K562 (cell line): ENCODE results near the gene CDCA5. TPM values are rescaled to one million over a fixed set of nuclear protein-coding genes. Genes with fewer than 3 reads are reported as not detected.

ENCODE experiments used
- AFF1 ChIP-seq, 2 experiments: fragments of 450-650 bp; IDR thresholded peaks; 2 replicates each; pipeline ENCODE4 v1.6.1; 2018; ENCODE audit warnings: mild to moderate bottlenecking in 2 of 2, low read depth in 1 of 2; ENCODE audit not compliant: partially characterized antibody in 2 of 2
- ARID1B ChIP-seq: fragments of 450-650 bp; IDR thresholded peaks from 2 replicates; pipeline ENCODE4 v1.6.1; 2016; ENCODE audit warnings: antibody characterized with exemption, mild to moderate bottlenecking, inconsistent platforms
- CBFA2T2 ChIP-seq: fragments of 450-650 bp; conservative IDR thresholded peaks from 2 replicates; pipeline ENCODE4 v1.6.1; 2017; ENCODE audit warnings: mild to moderate bottlenecking
- CBFA2T3 ChIP-seq: fragments of 450-650 bp; IDR thresholded peaks from 2 replicates; pipeline ENCODE4 v1.6.1; 2017
- ETV6 ChIP-seq, 3 experiments: fragments of 150-350 bp in 1 of 3; sonication (generic) in 1 of 3; formaldehyde crosslinking in 1 of 3; IDR thresholded peaks; 2 replicates each; pipeline versions ENCODE4 v1.6.1 to v1.8.0; 2014 to 2022; ENCODE audit warnings: borderline replicate concordance in 2 of 3, low read depth in 2 of 3, antibody characterized with exemption in 1 of 3, low read length in 1 of 3, mild to moderate bottlenecking in 1 of 3, missing genetic modification reagents in 1 of 3
- FOSL1 ChIP-seq: fragments of 200-800 bp; sonication (Bioruptor generic); conservative IDR thresholded peaks from 2 replicates; pipeline ENCODE4 v1.6.1; 2016; ENCODE audit warnings: missing genetic modification characterization, missing compliant biosample characterization
- FOXA3 ChIP-seq, 2 experiments: fragments of 450-650 bp in 1 of 2; sonication (generic) in 1 of 2; formaldehyde crosslinking; IDR thresholded peaks in 1 of 2; conservative IDR thresholded peaks in 1 of 2; 2 replicates each; pipeline versions ENCODE4 v1.4.0 to v1.8.0; 2020 to 2022; ENCODE audit warnings: mild to moderate bottlenecking in 2 of 2, missing genetic modification reagents in 1 of 2
- FOXP1 ChIP-seq: sonication (generic); formaldehyde crosslinking; IDR thresholded peaks from 2 replicates; pipeline ENCODE4 v1.8.0; 2022; ENCODE audit warnings: mild to moderate bottlenecking, missing genetic modification reagents
- KDM1A ChIP-seq, 2 experiments: fragments of 450-650 bp; IDR thresholded peaks; 2 replicates each; pipeline ENCODE4 v1.6.1; 2016; ENCODE audit warnings: mild to moderate bottlenecking in 2 of 2
- NBN ChIP-seq: fragments of 450-650 bp; IDR thresholded peaks from 2 replicates; pipeline ENCODE4 v1.6.1; 2016; ENCODE audit warnings: low read depth, mild to moderate bottlenecking
- RBM39 ChIP-seq: fragments of 200-400 bp; formaldehyde crosslinking; optimal IDR thresholded peaks from 2 replicates; pipeline ENCODE3; 2018; ENCODE audit warnings: low read depth, low read length
- SRSF7 ChIP-seq: fragments of 200-400 bp; formaldehyde crosslinking; optimal IDR thresholded peaks from 2 replicates; pipeline ENCODE3; 2017; ENCODE audit warnings: mild to moderate bottlenecking, low read depth, low read length
- TAL1 ChIP-seq: fragments of 450-650 bp; IDR thresholded peaks from 2 replicates; pipeline ENCODE4 v1.6.1; 2016; ENCODE audit warnings: mild to moderate bottlenecking
- ZFP36 ChIP-seq: fragments of 150-350 bp; IDR thresholded peaks from 2 replicates; pipeline ENCODE4 v1.6.1; 2018; ENCODE audit warnings: low read length, low read depth; ENCODE audit not compliant: partially characterized antibody
- ZFX ChIP-seq: sonication (generic); formaldehyde crosslinking; IDR thresholded peaks from 2 replicates; pipeline ENCODE4 v1.8.0; 2022; ENCODE audit warnings: mild to moderate bottlenecking, missing genetic modification reagents, moderate library complexity
- ZNF740 ChIP-seq, 3 experiments: fragments of 200-800 bp in 1 of 3; sonication (Bioruptor generic) in 1 of 3; sonication (generic) in 1 of 3; formaldehyde crosslinking in 1 of 3; IDR thresholded peaks; 2 replicates each; pipeline versions ENCODE4 v1.6.1 to v1.8.0; 2016 to 2022; ENCODE audit warnings: mild to moderate bottlenecking in 2 of 3, missing compliant biosample characterization in 2 of 3, missing genetic modification characterization in 2 of 3, missing genetic modification reagents in 1 of 3
- polyA plus RNA-seq, 8 experiments: library from polyadenylated mRNA; depleted of rRNA in 4 of 8; stranded (reverse) in 5 of 8; unstranded in 3 of 8; fragments of >200 nt; fragmentation: Nextera tagmentation in 2 of 8; fragmentation: Illumina TruSeq in 1 of 8; extraction: Ambion mirVana in 2 of 8; extraction: Trizol in 1 of 8; gene quantifications; 2 replicates each; pipeline versions ENCODE4 v1.2.1 to v1.2.3, GENCODE V29; 2011 to 2014; ENCODE audit warnings: inconsistent platforms in 1 of 8, missing spikeins in 1 of 8
- total RNA-seq, 7 experiments: library from RNA; depleted of rRNA in 6 of 7; stranded (reverse); fragments of >200 nt in 6 of 7; fragmentation: Illumina TruSeq in 2 of 7; extraction: Trizol in 2 of 7; gene quantifications; 2 replicates each; pipeline versions ENCODE4 v1.2.1 to v1.2.3, GENCODE V29; 2011 to 2021; ENCODE audit warnings: low replicate concordance in 1 of 7
- TF ChIP-seq, protein P1 (sequence below), 2 experiments: fragments of 450-650 bp in 1 of 2; sonication (generic) in 1 of 2; formaldehyde crosslinking; conservative IDR thresholded peaks; 2 replicates each; pipeline versions ENCODE4 v1.4.0 to v1.8.1; 2020 to 2022; ENCODE audit warnings: mild to moderate bottlenecking in 1 of 2, missing genetic modification reagents in 1 of 2

CDCA5 gene
- total and polyA plus RNA-seq, 9 of the 15 experiments (the other 6 are each of a cell fraction or from before 2014, with no cell fraction given): 18.9 to 94.3 (median 64.6) TPM

GRCh38 chr11:65124480-65125196, 40.8 kb upstream of the CDCA5 start (continued):
- TF ChIP-seq ETV6 (IDR thresholded peaks at IDR 0.05; ENCODE audit: borderline replicate concordance in 1 of 2, low read depth in 2 of 2, low read length in 1 of 2) (no peak), ETV6 (CRISPR knock-in tag; IDR thresholded peaks at IDR 0.05; ENCODE audit: borderline replicate concordance) (no peak), ZFX (CRISPR knock-in tag) (no peak), CBFA2T3 (peak; percentile 72), ZFP36 (no peak), FOXP1 (CRISPR knock-in tag) (peak; percentile 40; the same call in 1 of the 2 replicates), KDM1A (IDR thresholded peaks at IDR 0.05) (peak; percentile 62 to 65; a peak in 1 of 4 replicates), RBM39 (no peak), SRSF7 (no peak), FOSL1 (tag) (peak; percentile 82), FOXA3 (CRISPR knock-in tag; conservative IDR thresholded peaks at IDR 0.05 in 1 of 2, IDR thresholded peaks at IDR 0.05 in 1 of 2) (peak; percentile 26 to 75; a peak in 1 of 4 replicates), ARID1B (peak; percentile 48), AFF1 (IDR thresholded peaks at IDR 0.05; ENCODE audit: low read depth in 1 of 2, partially characterized antibody in 2 of 2) (no peak), NBN (no peak), CBFA2T2 (peak; percentile 48), TAL1 (peak; percentile 30; the same call in 1 of the 2 replicates), ZNF740 (CRISPR knock-in tag; IDR thresholded peaks at IDR 0.05) (no peak), ZNF740 (tag; IDR thresholded peaks at IDR 0.05) (no peak)
- TF ChIP-seq, protein P1, sequence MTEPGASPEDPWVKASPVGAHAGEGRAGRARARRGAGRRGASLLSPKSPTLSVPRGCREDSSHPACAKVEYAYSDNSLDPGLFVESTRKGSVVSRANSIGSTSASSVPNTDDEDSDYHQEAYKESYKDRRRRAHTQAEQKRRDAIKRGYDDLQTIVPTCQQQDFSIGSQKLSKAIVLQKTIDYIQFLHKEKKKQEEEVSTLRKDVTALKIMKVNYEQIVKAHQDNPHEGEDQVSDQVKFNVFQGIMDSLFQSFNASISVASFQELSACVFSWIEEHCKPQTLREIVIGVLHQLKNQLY (CRISPR knock-in tag; conservative IDR thresholded peaks at IDR 0.05): no peak
